Umbilical cord (tissue), 2 donors: ENCODE data around the gene MALRD1. TPM values are rescaled to one million over a fixed set of nuclear protein-coding genes. Genes with fewer than 3 reads are reported as not detected.
A peak's percentile ranks its signal among the peaks of the same experiment; 100 is the strongest.

Experiments used
- DNase-seq: peaks from one replicate; pipeline ENCODE4 v3.0.0-alpha.2; 2015; ENCODE audit warnings: low spot score
- total RNA-seq: library from RNA; depleted of rRNA; stranded (reverse); fragments of >200 nt; gene quantifications from one replicate; pipeline ENCODE4 v1.2.3, GENCODE V29; 2014; ENCODE audit warnings: low replicate concordance; ENCODE audit not compliant: insufficient read depth

MALRD1 gene
- total RNA-seq, 1 donor from 2014 or later, result 4.8 TPM

DNA sequence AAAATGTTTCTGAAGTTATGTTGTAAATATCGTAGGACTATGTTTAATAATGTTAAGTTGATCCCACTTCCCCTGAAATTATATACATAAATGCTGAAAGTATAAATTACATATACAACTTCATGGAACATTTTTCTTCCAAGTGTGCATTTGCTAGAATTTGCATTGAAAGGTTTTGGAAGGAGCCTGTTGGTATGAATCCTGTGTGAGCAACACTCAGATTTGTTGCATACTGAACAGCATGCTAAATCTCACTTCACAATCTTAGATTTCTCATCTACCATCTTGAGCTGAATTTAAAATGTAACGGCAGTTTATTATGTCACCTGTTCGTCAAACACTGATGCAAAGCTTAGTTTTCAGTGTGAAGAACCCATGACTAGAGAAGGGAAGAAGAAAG, 172.6 kb downstream of the MALRD1 start:
- no peak for DNase-seq

DNA sequence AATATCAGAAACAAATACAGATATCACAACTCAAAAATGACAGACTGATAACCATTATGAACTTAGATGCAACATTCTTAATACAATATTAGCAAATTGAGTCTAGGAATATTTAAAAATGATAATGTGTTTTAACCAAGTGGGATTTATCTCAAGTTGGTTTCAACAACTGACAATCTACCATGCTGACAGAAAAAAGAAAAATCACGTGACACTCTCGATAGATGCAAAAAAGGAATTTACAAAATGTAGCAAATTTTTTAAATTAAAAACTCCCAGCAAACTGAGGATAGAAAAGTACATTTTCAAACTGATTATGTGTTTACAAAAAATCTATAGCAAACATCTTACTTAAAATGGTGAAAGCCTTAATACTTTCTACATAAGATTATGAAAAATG, 177.4 kb downstream of the MALRD1 start:
- DNase-seq, result no peak

DNA sequence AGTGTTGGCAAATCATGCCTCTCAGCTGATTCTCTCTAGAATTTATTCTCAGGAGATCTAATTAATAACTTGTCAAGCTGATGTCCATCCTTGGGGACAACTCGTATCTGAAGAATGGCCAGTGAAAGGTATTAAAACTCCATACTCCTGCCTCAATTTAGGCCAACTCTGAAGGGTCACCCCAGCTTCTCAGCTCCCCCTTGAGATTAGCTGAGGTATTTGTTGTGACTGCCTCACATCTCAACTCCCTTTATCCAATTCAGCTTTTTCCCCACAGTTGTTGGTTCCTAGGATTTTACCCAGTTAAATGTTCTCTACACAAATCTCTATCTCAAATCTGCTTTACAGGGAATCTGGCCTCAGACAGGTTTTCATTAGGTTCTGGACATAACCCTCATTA, 182.4 kb downstream of the MALRD1 start:
- DNase-seq, result no peak

DNA sequence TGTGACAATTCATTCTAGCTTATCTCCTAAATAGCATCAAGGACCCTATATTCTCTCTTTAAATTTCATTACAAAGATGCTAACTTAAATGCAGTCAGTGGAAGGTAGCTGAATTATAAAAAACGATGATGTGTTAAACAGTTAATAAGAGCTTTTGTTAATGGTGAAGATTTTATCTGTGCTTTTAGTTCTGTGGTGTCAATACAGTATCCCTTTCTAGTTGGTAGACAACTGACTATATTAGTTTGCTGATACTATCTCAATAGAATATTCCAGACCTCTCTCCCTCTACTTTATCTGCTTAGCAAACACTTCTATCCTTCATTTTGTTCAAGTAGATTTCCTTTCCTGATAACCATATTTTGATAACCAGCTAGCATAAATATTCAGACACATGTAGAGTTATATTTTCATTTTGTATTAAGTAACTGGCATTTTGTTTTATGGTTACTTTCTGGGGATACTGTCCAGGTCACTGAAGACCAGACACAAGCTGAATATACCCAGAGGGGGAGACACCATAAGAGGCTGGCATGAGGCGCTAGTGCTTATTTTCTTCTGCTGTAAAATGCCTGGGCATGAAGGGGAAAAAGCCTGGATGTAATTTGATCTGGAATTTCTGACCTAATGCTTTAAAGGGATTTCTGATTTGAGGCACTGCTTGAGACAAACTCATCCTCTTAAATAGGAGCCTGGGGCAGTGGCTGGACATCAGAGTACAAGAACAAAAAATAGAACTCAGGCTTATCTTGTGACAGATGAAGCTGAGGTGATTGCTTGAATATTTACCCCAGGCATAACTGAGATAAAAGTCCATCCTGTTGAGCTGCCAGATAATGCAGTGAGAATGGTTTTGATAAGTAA, 197.5 kb downstream of the MALRD1 start:
- peak; percentile 78 for DNase-seq

DNA sequence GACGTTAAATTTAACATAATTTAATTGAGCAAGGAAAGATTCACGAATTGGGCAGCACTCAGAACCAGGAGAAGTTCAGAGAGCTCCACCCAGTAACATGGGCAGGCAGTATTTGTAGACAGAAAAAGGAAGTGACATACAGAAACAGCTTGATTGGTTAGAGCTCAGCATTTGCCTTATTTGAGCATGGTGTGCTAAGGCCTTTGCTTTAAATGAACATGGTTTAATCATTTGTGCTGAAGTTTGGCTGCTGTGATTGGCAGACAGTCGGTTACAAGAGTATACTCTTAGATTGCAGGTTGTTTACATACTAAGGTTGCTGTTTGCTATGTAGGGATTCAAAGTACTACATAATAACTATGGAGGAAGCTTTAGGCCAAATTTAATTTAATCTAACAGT, 199.2 kb downstream of the MALRD1 start:
- no peak for DNase-seq

DNA sequence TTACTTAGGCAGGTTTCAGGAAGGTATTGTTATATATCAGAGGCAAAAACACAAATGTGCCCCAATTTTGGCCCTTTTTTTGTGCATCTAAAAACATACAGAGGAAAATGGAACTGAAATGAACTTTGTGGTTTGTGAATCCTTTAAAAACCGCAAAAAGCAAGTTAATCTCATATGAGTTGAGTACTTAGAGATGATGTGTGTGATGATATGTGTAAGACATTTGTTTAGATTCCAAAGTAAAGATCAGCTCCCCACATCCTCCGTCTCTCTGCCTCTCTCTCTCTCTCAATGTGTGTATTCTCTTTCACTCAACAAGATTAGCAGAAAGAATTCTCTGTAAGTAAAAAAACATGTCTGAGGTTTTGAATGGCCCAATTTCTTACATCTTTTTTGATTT, 201.9 kb downstream of the MALRD1 start:
- peak; percentile 22 for DNase-seq

DNA sequence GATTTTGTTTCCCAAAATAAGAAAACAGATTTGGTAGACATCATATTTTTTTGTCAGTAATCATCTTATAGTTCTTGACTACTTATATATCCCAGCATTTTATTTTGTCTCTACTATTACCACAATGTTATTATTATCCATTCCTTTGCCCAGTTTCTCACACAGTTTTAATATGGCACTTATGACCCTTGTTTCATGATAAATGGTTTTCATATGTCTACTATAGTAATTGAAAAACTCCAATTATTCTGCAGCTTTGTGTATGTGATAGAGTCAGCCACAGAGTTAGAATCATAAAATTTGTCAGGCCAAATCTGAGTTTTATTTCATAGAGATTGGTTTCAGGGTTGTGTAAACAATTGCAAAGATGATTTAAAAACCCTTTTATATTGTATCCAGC, 203.9 kb downstream of the MALRD1 start:
- no peak for DNase-seq

DNA sequence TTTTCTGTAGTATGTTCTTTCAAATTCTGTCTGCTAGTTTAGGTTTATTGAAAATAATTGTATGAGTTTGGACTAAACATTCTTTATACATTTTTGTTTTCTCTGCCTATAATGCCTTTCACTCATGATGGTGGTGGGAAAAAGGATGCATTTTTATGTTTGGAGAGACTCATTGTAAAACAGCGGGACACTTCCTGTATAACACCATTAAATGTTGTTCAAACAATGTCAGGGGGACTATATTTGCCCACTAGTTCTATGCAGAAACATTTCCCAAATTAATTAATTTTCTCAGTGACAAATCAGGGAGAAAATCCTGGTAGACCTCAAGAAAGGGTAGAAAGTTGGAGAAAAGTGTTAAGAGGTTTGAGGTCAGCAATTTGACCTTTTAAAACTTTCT, 207.7 kb downstream of the MALRD1 start:
- DNase-seq, result no peak

DNA sequence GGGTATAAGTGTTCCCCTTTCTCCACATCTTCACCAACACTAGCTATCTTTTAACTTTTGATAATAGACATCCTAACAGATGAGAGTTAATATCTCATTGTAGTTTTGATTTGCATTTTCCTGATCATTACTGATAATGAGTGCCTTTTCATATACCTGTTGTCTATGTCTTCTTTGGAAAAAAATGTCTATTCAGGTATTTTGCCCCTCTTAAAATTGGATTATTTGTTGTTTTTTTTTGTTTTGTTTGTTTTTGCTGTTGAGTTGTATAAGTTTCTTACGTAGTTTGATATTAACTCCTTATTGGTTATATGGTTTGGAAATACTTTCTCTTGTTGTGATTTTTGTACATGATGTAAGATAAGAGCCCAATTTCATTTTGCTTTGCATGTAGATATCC, 214.7 kb downstream of the MALRD1 start:
- DNase-seq, result no peak

DNA sequence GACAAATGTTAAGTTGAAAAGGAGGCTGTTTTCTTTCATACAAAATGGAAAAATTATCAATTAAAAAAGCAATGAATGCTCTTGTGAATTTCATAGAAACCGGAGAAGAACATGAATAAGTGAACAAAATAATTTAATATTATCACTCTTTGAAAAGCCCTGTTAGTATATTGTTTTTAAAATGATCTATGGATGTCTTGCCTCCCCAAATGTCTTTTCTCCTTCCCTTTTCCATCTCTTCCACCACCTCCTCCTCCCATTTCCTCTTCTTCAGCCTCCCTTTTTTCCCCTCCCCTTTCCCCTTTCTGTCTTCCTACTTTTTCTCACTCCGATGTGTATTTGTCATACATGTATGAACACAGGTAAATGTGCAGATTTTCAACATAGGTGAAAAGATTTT, 234.7 kb downstream of the MALRD1 start:
- no peak for DNase-seq

DNA sequence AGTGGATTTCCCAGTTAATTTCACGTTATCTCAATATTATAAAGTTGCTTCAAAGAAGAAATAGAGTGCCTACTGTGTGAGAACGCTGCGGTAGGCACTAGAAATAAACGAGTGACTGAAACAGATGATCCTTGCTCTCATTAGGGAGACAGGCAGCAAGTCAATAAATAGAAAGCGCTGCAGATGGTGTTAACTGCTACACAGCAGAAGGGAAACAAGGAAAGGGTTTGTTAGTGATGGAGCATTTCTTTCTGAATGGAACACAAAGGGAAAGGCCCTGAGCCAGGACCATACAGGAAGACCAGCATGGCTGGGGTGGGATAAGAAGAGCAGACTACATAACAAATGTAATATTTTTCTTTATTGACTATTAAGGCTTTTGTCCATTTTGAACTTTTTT, 235.2 kb downstream of the MALRD1 start:
- DNase-seq, result no peak

DNA sequence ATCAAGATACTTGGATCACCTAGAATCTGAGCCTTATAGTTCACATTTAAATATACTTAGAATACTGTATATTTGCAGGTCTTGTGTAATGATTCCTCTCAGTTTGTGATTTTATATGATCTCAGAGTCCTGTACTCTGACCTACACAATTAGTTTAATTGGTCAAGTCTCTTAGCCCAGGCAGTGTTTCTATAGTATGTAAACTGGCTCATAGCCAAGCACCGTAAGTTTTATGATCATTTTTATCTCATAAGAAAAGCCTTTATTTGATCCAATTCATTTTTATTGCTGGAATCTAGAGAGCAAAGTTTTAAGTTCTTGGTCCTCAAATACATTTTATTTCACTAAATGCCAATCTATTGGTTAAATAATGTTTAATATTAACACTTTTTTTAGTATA, 242.2 kb downstream of the MALRD1 start:
- no peak for DNase-seq

DNA sequence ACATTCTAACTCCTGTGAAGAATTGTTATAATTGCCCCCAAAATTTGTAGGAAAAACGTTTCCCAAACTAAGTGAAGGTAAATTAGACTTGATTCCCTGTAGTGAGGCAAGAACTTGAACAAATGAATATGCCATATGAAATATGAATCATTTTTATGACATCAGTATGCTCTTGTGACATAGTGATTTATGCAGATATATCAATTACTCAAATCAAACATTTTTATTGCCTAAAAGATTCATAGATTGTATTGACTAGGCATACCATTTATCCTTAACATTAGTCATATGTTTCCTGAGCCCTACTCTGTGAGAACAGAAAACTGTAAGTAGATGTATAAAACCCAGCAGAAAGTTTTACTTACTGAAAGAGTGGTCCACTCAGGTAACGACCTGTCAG, 245.6 kb downstream of the MALRD1 start:
- DNase-seq, result no peak

DNA sequence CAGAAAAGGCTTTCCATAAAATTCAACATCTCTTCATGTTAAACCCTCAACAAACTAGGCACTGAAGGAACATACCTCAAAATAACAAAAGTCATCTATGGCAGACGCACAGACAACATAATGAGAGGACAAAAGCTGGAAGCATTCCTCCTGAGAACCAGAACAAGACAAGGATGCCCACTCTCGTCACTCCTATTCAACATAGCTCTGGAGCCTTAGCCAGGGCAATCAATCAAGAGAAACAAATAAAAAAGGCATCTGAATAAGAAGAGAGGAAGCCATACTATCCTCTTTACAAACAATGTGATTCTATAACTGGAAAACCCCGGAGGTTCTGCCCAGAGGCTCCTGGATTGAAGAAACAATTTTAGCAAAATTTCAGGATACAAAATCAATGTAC, 251.0 kb downstream of the MALRD1 start:
- DNase-seq, result no peak

DNA sequence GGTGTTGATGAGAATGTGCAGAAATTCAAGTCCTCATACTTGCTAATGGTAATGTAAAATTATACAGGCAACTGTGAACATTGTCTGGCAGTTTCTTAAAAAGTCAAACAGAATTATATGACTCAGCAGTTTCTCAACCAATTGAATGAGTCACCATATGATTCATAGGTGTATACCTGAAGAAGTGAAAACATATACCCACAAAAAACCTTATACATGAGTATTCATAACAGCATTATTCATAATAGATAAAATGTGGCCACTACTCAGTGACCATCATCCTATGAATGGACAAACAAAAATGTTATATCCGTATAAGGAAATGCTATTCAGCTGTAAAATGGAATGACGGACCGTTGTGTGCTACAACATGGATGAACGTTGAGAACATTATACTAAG, 253.5 kb downstream of the MALRD1 start:
- no peak for DNase-seq

DNA sequence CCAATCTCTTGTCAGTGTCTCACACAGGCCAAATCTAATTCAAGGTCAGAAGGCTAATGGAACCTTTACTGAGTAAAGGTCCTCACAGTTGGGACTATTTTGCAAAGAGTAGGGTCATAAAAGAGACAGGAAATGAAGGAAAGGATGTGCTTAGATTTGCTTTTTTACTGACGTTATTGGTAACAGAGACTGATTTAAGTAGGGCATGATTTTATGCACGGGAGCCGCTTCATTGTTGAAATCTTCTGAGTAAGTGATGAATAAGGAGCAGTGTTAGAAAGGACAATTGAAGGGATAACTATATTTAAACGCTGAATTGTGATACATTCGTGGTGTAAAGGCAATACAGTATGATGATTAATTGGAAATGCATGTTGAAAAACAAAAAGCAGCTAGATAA, 261.5 kb downstream of the MALRD1 start:
- DNase-seq, result no peak

DNA sequence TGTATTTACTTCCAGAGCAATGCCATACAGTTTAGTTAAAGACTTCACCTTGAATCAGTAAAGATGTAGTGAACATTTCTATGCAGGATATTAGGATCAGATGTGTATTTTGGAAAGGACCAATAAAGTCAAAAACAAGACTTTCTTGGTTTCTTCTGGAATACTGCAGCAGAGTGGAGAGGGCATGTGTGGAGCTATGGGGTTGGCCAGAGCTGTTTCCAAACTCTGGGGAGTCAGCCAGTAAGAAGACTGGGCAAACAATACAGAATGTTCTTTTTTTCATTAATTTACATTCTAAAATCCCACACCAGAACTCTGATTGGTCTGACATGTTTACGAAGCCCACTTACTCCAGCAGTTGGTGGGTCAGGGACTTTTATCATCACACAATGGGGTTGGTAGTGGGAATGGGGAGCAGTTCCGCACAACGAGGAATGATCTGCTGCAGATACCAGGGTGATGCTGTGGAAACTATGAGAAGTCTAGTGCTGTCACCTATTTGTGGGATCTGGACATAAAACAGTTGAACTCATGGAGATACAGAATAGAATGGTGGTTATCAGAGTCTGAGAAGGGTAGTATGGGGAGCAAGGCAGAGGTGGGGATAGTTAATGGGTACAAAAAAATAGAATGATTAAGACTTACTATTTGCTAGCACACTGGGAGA, 267.7 kb downstream of the MALRD1 start:
- no peak for DNase-seq

DNA sequence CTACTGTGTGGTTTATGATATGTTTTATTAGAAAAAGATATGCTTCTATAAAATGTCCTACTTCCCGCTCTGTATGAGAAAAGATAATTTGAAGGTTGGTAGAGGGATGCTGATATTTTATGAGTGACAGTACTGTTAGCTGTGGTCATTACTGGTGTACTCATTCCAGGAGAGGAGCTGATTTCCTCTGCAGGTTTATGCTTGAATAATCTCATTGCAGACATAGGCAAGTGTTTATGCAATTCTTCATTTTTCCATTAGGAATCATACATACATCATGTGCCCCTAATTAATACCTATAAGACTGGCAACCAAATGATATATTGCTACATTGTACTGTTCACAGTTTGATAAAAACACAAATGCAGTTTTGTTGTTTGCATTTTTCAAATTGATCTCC, 269.4 kb downstream of the MALRD1 start:
- DNase-seq, result no peak

DNA sequence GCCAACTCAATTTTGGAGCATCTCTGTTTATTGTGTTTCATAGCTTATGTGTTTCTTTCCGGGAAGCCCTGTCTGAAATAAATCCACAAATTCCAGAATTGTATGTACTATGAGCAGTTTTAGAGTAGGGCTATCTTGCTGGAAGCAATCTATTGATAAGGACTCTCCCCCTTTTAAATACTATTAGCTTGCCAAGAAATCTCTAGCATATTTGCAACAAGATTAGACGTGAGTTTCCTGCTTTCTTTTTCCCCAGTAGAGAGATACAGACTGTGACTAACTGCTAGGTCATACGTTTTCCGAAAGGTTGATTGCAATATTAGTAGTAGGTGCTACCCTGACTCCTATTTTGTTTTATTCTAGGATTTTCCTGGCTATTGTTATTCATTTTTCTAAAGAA, 277.0 kb downstream of the MALRD1 start:
- DNase-seq, result no peak

DNA sequence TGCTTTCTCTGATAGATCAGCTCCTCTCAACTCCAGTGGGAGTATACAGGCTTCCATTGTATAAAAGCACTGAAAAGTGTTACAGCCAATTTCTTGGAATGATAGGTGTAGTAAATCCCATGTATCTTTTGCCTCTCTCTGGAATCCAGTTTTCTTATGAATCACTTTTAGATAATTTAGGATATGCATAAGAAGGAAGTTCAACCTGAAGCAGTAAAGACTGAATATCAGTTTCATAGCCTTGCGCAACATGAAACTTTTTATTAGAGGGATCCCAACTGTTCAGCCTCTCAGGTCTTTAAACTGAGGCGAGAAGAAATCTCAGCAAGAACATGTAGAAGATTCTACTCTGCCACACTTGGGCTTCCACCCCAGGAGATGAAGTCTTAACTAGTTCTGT, 280.0 kb downstream of the MALRD1 start:
- no peak for DNase-seq

DNA sequence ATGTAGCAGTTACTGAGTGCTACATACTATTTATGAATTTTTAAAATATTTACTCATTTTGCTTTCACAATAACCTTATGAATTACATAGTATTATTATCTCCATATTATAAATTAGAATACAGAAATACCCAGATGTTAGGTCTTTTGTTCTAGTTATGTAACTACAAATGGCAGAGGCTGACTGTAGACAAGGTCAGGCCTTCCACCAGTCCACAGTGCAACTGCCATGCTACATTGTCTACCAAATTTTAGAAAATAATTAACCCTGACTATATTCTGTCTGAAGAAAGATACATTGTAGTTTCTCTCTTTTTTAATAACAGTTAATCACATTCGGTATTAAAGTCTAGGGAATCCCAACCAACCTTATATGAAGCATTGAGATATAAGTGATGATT, 280.9 kb downstream of the MALRD1 start:
- DNase-seq, result no peak

DNA sequence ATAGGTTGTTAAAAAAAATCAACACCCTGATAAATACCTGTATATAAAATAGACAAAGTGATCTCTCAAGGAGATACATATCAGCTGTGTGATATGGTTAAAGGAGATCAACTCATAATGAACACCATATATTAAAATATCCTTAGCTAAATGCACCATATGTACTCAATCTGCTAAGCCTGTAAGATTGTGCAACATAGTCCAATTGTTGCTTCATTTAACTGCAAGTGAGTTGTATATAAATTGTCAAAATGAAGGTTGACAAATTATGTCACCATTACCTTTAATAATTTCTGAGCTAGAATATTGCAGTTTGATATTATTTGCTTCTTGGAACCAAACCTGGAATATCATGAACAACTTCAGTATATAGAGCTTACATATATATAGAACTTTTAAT, 283.7 kb downstream of the MALRD1 start:
- no peak for DNase-seq

DNA sequence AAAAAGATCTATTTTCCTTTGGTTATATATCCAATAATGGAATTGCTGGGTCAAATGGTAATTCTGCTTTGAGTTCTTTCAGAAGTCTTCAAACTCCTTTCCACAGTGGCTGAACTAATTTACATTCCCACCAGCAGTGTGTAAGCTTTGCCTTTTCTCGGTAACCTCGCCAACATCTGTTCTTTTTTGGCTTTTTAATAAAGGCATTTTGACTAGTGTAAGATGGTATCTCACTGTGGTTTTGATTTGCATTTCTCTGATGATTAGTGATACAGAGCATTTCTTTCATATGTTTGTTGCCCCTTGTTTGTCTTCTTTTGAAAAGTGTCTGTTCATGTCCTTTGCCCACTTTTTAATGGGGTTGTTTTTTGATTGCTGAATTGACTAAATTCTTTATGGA, 285.0 kb downstream of the MALRD1 start:
- no peak for DNase-seq
